Mammary epithelial cell (primary cell): ENCODE measurements around the gene SH3GLB1.

Experiments used
- CTCF ChIP-seq, 2 donors: IDR thresholded peaks in 1 of 2; conservative IDR thresholded peaks in 1 of 2; 2 replicates each; pipeline ENCODE4 v1.5.1; 2011 to 2012; ENCODE audit warnings: inconsistent platforms in 2 of 2, low read length in 2 of 2, mild to moderate bottlenecking in 2 of 2, control low read depth in 1 of 2, low read depth in 1 of 2; ENCODE audit not compliant: insufficient read depth in 1 of 2; ENCODE audit errors: extremely low read depth in 1 of 2
- EZH2 ChIP-seq: IDR thresholded peaks from 2 replicates; pipeline ENCODE4 v1.6.1; 2012; ENCODE audit warnings: low read length, inconsistent platforms, borderline replicate concordance

DNA sequence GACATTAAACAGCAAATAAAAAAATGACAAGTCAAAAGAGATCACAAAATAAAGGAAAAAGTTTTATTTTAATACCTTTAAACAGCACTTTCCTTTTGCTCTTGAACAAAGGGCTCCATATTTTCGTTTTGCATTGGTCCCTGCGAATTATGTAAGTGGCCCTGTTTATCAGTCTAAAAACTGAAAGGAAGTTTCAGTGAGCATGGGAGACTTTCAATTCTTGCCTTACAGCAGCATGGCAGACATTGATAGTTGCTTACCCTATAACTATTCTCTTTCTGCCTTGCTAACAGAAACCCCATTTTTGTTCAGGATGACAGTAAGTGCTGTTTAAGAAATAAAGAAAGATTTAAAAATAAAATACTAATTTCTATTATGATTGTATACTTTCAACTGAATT, 5.2 kb upstream of the SH3GLB1 start:
- TF ChIP-seq CTCF (conservative IDR thresholded peaks at IDR 0.05 in 1 of 2, IDR thresholded peaks at IDR 0.05 in 1 of 2; ENCODE audit: extremely low read depth in 1 of 2, insufficient read depth in 1 of 2, low read depth in 1 of 2, low read length in 2 of 2) (no peak), EZH2 (no peak)
